ENCODE measurements around the gene CDC42EP4.

DNA sequence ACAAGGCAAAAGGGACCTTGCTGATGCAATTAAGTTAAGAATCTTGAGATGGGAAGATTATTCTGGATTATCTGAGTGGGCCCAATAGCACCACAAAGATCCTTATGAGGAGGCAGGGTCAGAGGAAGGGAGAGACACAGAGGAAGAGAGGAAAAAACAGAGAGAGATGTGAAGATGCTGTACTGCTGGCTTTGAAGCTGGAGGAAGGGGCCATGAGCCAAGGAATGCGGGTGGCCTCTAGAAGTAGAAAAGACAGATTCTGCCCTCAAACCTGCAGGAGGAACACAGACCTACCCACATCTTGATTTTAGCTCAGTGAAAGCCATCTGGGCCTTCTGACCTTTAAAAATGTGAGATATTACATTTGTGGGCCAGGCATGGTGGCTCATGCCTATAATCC is 42.0 kb downstream of the CDC42EP4 start:
- TF ChIP-seq, protein P1, sequence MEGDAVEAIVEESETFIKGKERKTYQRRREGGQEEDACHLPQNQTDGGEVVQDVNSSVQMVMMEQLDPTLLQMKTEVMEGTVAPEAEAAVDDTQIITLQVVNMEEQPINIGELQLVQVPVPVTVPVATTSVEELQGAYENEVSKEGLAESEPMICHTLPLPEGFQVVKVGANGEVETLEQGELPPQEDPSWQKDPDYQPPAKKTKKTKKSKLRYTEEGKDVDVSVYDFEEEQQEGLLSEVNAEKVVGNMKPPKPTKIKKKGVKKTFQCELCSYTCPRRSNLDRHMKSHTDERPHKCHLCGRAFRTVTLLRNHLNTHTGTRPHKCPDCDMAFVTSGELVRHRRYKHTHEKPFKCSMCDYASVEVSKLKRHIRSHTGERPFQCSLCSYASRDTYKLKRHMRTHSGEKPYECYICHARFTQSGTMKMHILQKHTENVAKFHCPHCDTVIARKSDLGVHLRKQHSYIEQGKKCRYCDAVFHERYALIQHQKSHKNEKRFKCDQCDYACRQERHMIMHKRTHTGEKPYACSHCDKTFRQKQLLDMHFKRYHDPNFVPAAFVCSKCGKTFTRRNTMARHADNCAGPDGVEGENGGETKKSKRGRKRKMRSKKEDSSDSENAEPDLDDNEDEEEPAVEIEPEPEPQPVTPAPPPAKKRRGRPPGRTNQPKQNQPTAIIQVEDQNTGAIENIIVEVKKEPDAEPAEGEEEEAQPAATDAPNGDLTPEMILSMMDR (IDR thresholded peaks at IDR 0.05; ENCODE audit: low read depth, low read length): no peak
- TF ChIP-seq EZH2phosphoT487 (IDR thresholded peaks at IDR 0.05; ENCODE audit: low read depth): no peak
